Calu3 (cell line): ENCODE results near the gene MAP1LC3A. TPM values are rescaled to one million over a fixed set of nuclear protein-coding genes. Genes with fewer than 3 reads are reported as not detected.
"Not testable (repeated sequence)": the region's sequence is repeated elsewhere in the genome, so short reads cannot be mapped to it uniquely, and the experiment has no call there.

ENCODE experiments used
- BruUV-seq: library from RNA; stranded (reverse); fragments of 400-500 nt; replicated peaks from 2 replicates; lab custom pipeline; 2021; lab: Mats Ljungman, UMichigan
- CTCF ChIA-PET: fragments of 300-600 bp; sonication (Branson Sonifier 250); formaldehyde crosslinking; loops from one replicate; lab custom pipeline; 2022; ENCODE audit warnings: antibody characterized with exemption; lab: Charles Lee
- DNase-seq: peaks from one replicate; pipeline ENCODE4 v3.0.0; 2022
- H3K27ac Mint-ChIP-seq: one replicate; pipeline ENCODE4 v1.8.0; 2022; ENCODE audit warnings: mixed read lengths; ENCODE audit not compliant: unreplicated experiment
- H3K27me3 Mint-ChIP-seq: one replicate; pipeline ENCODE4 v1.8.0; 2022; ENCODE audit warnings: mixed read lengths; ENCODE audit not compliant: unreplicated experiment
- H3K36me3 Mint-ChIP-seq: one replicate; pipeline ENCODE4 v1.8.0; 2022; ENCODE audit warnings: mild to moderate bottlenecking, moderate library complexity, mixed read lengths; ENCODE audit not compliant: insufficient read depth, unreplicated experiment
- H3K4me1 Mint-ChIP-seq: one replicate; pipeline ENCODE4 v1.8.0; 2022; ENCODE audit warnings: mild to moderate bottlenecking, low read depth, mixed read lengths; ENCODE audit not compliant: unreplicated experiment
- H3K4me3 Mint-ChIP-seq: one replicate; pipeline ENCODE4 v1.8.0; 2022; ENCODE audit warnings: mild to moderate bottlenecking, low read depth, moderate library complexity, mixed read lengths; ENCODE audit not compliant: unreplicated experiment
- H3K9me3 Mint-ChIP-seq: one replicate; pipeline ENCODE4 v1.8.0; 2022; ENCODE audit warnings: low read depth, mixed read lengths; ENCODE audit not compliant: unreplicated experiment
- CTCF ChIP-seq: fragments of 200-600 bp; IDR thresholded peaks from one replicate; pipeline ENCODE4 v1.8.0; 2022; ENCODE audit warnings: antibody characterized with exemption; ENCODE audit not compliant: unreplicated experiment
- intact Hi-C: fragments of 100-400 bp; cut with micrococcal nuclease; formaldehyde crosslinking; loops from one replicate; pipeline ENCODE4 v1.10.0; 2022; ENCODE audit not compliant: unreplicated experiment
- total RNA-seq: library from RNA; stranded (reverse); gene quantifications from 2 replicates; pipeline ENCODE4 v1.2.3, GENCODE V29; 2022

Gene MAP1LC3A
- total RNA-seq, 1 experiment from 2014 or later, result 0.78 TPM

GRCh38 chr20:34516247-34517113, 42.0 kb upstream of the MAP1LC3A start, which contains the start of gene DYNLRB1:
DYNLRB1 (plus strand) TSS chr20:34516422; CDS start chr20:34516459, 37 bp downstream.
- Mint-ChIP-seq H3K36me3 (peaks cover 79% of the 10 kb centered on the region), H3K4me3 (peak within 1 kb of the TSS; percentile 83), H3K27me3 (no peaks in the 10 kb centered on the region), H3K9me3 (no peaks in the 10 kb centered on the region), H3K27ac (peak within 1 kb of the TSS; percentile 82), H3K4me1 (peaks cover 56% of the 10 kb centered on the region)
- intact Hi-C loops, result no loop called here
- peak; percentile 99 for DNase-seq
- BruUV-seq, result TSS peak; percentile 36
- no peak for TF ChIP-seq CTCF
- CTCF ChIA-PET, result interaction anchor here (0.5 to 2.5 kb wide), 10 partner anchors 15 to 737 kb away, joined by 3 to 22 read pairs (median 3); no protein-coding TSS in a partner anchor

DNA sequence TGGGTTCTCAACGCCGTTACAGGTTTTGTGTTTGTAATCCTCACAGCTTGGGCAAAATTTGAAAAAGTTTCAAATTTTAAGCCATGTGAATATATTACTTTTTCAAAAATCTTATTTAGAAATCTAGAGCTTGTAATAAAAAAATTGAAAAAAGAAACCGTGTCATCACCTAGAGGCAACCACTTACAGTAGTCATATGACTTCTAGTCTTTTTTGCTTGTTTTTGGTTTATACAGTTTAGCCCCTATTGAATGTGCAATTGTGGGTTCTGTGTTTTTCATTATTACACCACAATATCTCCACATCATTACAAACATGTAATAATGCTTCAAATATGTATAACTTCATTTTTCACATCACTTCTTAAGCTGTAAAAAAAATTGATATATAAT, 41.4 kb upstream of the MAP1LC3A start:
- intact Hi-C loops, result no loop called here
- peaks cover 56% of the 10 kb centered on the region for H3K4me1 Mint-ChIP-seq
- peak overlapping the region; percentile 83 for H3K4me3 Mint-ChIP-seq
- H3K9me3 Mint-ChIP-seq, result no peaks in the 10 kb centered on the region
- H3K27me3 Mint-ChIP-seq, result no peaks in the 10 kb centered on the region
- H3K36me3 Mint-ChIP-seq, result peaks cover 75% of the 10 kb centered on the region
- no peak for DNase-seq
- no peak for TF ChIP-seq CTCF
- peak overlapping the region; percentile 82 for H3K27ac Mint-ChIP-seq
- CTCF ChIA-PET, result interaction anchor here (0.5 to 2.5 kb wide), 9 partner anchors 15 to 736 kb away, joined by 3 to 22 read pairs (median 3); no protein-coding TSS in a partner anchor
- BruUV-seq, result no TSS peak

DNA sequence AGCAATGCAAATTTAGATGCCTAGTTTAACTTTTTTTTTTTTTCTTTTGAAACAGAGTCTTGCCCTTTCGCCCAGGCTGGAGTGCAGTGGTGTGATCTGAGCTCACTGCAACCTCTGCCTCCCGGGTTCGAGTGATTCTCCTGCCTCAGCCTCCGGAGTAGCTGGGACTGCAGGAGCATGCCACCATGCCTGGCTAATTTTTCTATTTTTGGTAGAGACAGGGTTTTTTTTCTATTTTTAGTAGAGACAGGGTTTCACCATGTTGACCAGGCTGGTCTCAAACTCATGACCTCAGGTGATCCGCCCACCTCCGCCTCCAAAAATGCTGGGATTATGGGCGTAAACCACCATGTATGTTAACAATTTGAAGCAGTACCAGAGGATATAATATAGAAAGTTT, 39.7 kb upstream of the MAP1LC3A start:
- H3K27ac Mint-ChIP-seq, H3K27me3 Mint-ChIP-seq, CTCF ChIA-PET, intact Hi-C loops, H3K9me3 Mint-ChIP-seq, DNase-seq, BruUV-seq: not testable (repeated sequence)
- H3K4me1 Mint-ChIP-seq, result peaks cover 56% of the 10 kb centered on the region
- H3K4me3 Mint-ChIP-seq, result peak overlapping the region; percentile 83
- peaks cover 77% of the 10 kb centered on the region for H3K36me3 Mint-ChIP-seq

DNA sequence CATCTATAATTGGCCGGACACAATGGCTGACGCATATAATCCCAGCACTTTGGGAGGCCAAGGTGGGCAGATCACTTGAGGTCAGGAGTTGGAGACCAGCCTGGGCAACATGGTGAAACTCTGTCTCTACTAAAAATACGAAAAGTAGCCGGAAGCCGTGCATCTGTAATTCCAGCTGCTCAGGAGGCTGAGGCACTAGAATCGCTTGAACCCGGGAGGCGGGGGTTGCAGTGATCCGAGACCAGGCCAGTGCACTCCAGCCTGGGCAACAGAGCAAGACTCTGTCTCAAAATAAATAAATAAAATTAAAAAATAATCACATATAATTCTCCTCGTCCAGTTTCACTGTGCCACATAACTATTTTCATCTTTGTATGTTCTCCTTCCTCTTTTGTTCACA, 38.7 kb upstream of the MAP1LC3A start:
- peaks cover 72% of the 10 kb centered on the region for H3K36me3 Mint-ChIP-seq
- peaks cover 56% of the 10 kb centered on the region for H3K4me1 Mint-ChIP-seq
- H3K27me3 Mint-ChIP-seq, H3K9me3 Mint-ChIP-seq, H3K27ac Mint-ChIP-seq, H3K4me3 Mint-ChIP-seq, DNase-seq, BruUV-seq, CTCF ChIA-PET: not testable (repeated sequence)
- intact Hi-C loops, result loop anchor here (5.0 kb wide), 1 partner anchor 38 kb away; no protein-coding TSS in a partner anchor
